ENCODE measurements around the gene TMEM132C. TPM values are rescaled to one million over a fixed set of nuclear protein-coding genes. Genes with fewer than 3 reads are reported as not detected.

The TMEM132C gene
- polyA plus RNA-seq, 2 of the 4 experiments (the other 2 are of a cell fraction), result not detected

DNA sequence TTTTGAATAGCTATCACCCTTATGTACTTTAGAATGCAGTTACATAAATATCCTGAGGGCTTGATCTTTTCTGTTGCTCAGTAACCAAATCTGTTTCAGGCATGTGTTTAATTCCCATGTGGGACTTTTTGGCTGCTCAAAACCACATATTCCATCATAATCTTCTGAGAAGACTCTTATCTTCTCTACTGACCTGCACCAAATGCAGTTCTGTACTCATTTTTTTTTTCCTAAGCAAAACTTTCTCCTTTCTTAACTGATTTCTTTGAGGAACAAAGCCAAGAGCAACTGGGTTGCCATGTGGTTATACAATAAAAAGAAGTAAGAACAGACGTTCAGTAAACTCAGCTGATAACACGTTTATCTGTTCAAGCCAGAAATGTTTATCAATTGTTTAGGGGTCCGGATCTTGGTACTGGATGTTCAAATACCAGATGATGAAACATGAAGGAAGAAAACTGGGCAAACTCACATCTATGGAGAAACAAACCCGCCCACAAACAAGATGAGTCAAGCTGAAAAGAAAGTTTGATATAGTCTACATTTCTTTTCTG is 50.1 kb downstream of the TMEM132C start:
- CTCF ChIA-PET, result no interaction called here
- 0 out of 3 replicates have a peak, but pooled peaks cover 2% of the 10 kb centered on the region for H3K9me3 ChIP-seq
- FAIRE-seq, result no peak

GRCh38 chr12:128318341-128318740 is 51.4 kb downstream of the TMEM132C start:
- ATAC-seq (no peak), FAIRE-seq (no peak), DNase-seq (ENCODE audit: low read depth in 1 of 2, low spot score in 1 of 2) (no peak)
- no peak overlapping the region for H3K4me3 ChIP-seq
- H3K27ac ChIP-seq, result no peak overlapping the region
- ChIA-PET CTCF (no interaction called here), POLR2A (no interaction called here)
- WGBS (ENCODE audit: missing lambda C conversion rate), result 29% methylated on average over 5 of the region's 5 CpGs
- 0 out of 3 replicates have a peak, but pooled peaks cover 5% of the 10 kb centered on the region for H3K9me3 ChIP-seq
- no peaks in the 10 kb centered on the region for H3K4me1 ChIP-seq
- no peak for TF ChIP-seq SMC3 (IDR thresholded peaks at IDR 0.05)
- TF ChIP-seq CEBPB (IDR thresholded peaks at IDR 0.05), result no peak
- no peak for TF ChIP-seq CBX8 (IDR thresholded peaks at IDR 0.05)
- no peak for TF ChIP-seq HDAC2 (IDR thresholded peaks at IDR 0.05)
- TF ChIP-seq HEYL (CRISPR knock-in tag; IDR thresholded peaks at IDR 0.05), result no peak
- TF ChIP-seq NR3C1 (IDR thresholded peaks at IDR 0.05), result no peak
- TF ChIP-seq FOXS1 (CRISPR knock-in tag; IDR thresholded peaks at IDR 0.05), result no peak
- TF ChIP-seq RAD21 (conservative IDR thresholded peaks at IDR 0.05 in 1 of 2, IDR thresholded peaks at IDR 0.05 in 1 of 2), result no peak
- TF ChIP-seq ZC3H11A (IDR thresholded peaks at IDR 0.05), result no peak
- TF ChIP-seq, protein P1, sequence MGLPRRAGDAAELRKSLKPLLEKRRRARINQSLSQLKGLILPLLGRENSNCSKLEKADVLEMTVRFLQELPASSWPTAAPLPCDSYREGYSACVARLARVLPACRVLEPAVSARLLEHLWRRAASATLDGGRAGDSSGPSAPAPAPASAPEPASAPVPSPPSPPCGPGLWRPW (IDR thresholded peaks at IDR 0.05), result no peak
- TF ChIP-seq MAFK (IDR thresholded peaks at IDR 0.05; ENCODE audit: partially characterized antibody), result no peak
- no peak for TF ChIP-seq NFE2L2 (conservative IDR thresholded peaks at IDR 0.05; ENCODE audit: low read length)
- TF ChIP-seq, protein P2, sequence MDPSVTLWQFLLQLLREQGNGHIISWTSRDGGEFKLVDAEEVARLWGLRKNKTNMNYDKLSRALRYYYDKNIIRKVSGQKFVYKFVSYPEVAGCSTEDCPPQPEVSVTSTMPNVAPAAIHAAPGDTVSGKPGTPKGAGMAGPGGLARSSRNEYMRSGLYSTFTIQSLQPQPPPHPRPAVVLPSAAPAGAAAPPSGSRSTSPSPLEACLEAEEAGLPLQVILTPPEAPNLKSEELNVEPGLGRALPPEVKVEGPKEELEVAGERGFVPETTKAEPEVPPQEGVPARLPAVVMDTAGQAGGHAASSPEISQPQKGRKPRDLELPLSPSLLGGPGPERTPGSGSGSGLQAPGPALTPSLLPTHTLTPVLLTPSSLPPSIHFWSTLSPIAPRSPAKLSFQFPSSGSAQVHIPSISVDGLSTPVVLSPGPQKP (IDR thresholded peaks at IDR 0.05; ENCODE audit: low read depth, low read length), result no peak
- no peak for TF ChIP-seq MYC (IDR thresholded peaks at IDR 0.05; ENCODE audit: borderline replicate concordance, low read length)
- TF ChIP-seq, protein P3, sequence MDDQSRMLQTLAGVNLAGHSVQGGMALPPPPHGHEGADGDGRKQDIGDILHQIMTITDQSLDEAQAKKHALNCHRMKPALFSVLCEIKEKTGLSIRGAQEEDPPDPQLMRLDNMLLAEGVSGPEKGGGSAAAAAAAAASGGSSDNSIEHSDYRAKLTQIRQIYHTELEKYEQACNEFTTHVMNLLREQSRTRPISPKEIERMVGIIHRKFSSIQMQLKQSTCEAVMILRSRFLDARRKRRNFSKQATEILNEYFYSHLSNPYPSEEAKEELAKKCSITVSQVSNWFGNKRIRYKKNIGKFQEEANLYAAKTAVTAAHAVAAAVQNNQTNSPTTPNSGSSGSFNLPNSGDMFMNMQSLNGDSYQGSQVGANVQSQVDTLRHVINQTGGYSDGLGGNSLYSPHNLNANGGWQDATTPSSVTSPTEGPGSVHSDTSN (IDR thresholded peaks at IDR 0.05), result no peak
- no peak for TF ChIP-seq RNF2 (IDR thresholded peaks at IDR 0.05; ENCODE audit: borderline replicate concordance, low read depth)
- TF ChIP-seq RCOR1 (IDR thresholded peaks at IDR 0.05; ENCODE audit: low read depth, low read length), result no peak
- no peak overlapping the region for H3K4me2 ChIP-seq

More for the DNA sequence above, 50.1 kb downstream of the TMEM132C start:
- no peaks in the 10 kb centered on the region for H3K4me1 ChIP-seq
- TF ChIP-seq MAFK (IDR thresholded peaks at IDR 0.05; ENCODE audit: partially characterized antibody) (no peak), EHMT2 (IDR thresholded peaks at IDR 0.05; ENCODE audit: low read depth) (no peak), FOXS1 (CRISPR knock-in tag; IDR thresholded peaks at IDR 0.05) (no peak), CEBPB (IDR thresholded peaks at IDR 0.05) (no peak), POLR2A (IDR thresholded peaks at IDR 0.05; ENCODE audit: low read length) (no peak), ZC3H11A (IDR thresholded peaks at IDR 0.05) (no peak), ZFP36 (IDR thresholded peaks at IDR 0.05; ENCODE audit: borderline replicate concordance, partially characterized antibody) (no peak), MAZ (IDR thresholded peaks at IDR 0.05; ENCODE audit: borderline replicate concordance, low read depth, low read length) (no peak), KDM1A (IDR thresholded peaks at IDR 0.05; ENCODE audit: low read depth) (no peak)
- TF ChIP-seq, protein P4, sequence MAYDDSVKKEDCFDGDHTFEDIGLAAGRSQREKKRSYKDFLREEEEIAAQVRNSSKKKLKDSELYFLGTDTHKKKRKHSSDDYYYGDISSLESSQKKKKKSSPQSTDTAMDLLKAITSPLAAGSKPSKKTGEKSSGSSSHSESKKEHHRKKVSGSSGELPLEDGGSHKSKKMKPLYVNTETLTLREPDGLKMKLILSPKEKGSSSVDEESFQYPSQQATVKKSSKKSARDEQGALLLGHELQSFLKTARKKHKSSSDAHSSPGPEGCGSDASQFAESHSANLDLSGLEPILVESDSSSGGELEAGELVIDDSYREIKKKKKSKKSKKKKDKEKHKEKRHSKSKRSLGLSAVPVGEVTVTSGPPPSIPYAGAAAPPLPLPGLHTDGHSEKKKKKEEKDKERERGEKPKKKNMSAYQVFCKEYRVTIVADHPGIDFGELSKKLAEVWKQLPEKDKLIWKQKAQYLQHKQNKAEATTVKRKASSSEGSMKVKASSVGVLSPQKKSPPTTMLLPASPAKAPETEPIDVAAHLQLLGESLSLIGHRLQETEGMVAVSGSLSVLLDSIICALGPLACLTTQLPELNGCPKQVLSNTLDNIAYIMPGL (CRISPR knock-in tag; IDR thresholded peaks at IDR 0.05; ENCODE audit: borderline replicate concordance), result no peak
- no peak overlapping the region for H3K4me3 ChIP-seq
- ATAC-seq (no peak), DNase-seq (ENCODE audit: low read depth in 1 of 2, low spot score in 1 of 2) (no peak)
- H3K4me2 ChIP-seq, result no peak overlapping the region
- 2% methylated on average over 4 of the region's 4 CpGs for WGBS (ENCODE audit: missing lambda C conversion rate)
- no peak overlapping the region for H3K27ac ChIP-seq
- POLR2A ChIA-PET, result no interaction called here
